GM18867 (cell line): ENCODE results near the gene YPEL1.
"Not testable (repeated sequence)": the region's sequence is repeated elsewhere in the genome, so short reads cannot be mapped to it uniquely, and the experiment has no call there.

ENCODE experiments used
- ATAC-seq: cut with Tn5 transposase; IDR thresholded peaks from one replicate; pipeline ENCODE4 v1.9.1; 2021; ENCODE audit warnings: mild to moderate bottlenecking, moderate library complexity; ENCODE audit not compliant: unreplicated experiment

YPEL1 gene

DNA sequence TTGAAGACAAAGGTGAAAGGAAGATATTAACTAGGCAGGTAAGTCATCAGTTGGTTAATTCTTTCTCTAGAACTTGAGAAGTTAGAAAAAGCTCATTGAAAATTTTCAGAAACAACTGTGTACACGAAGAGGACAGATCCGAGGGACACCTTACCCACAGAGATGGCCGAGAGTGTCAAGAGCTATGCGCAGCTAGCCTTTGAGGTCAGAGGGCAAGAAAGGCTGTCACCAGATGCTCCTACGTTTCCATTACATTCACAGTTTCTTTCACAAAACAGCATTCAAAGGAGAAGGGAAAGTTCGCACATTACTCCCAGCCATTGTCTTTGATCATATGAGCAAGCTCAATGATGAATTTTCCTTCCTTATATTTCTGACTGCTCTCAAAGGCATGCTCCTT, 34.8 kb downstream of the YPEL1 start:
- no peak for ATAC-seq

DNA sequence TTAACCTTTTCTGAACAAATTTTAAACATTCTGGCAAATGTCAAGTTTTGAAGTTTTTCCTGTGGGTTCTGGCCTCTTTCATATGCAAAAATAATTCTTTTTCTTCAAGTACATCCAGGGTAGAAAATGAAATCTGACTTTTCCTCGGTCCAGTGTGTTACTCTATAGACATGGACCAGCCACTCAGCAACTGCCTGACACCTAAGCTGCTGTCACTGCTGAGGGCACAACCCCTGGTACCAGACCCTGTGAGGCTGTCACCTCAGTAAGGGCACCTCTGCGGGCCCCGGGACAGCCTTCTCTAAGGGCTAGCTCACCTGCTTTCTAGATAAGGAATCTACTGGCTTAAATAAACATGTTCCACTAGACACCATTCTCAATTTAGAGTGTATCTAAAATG, 36.0 kb downstream of the YPEL1 start:
- ATAC-seq, result no peak

DNA sequence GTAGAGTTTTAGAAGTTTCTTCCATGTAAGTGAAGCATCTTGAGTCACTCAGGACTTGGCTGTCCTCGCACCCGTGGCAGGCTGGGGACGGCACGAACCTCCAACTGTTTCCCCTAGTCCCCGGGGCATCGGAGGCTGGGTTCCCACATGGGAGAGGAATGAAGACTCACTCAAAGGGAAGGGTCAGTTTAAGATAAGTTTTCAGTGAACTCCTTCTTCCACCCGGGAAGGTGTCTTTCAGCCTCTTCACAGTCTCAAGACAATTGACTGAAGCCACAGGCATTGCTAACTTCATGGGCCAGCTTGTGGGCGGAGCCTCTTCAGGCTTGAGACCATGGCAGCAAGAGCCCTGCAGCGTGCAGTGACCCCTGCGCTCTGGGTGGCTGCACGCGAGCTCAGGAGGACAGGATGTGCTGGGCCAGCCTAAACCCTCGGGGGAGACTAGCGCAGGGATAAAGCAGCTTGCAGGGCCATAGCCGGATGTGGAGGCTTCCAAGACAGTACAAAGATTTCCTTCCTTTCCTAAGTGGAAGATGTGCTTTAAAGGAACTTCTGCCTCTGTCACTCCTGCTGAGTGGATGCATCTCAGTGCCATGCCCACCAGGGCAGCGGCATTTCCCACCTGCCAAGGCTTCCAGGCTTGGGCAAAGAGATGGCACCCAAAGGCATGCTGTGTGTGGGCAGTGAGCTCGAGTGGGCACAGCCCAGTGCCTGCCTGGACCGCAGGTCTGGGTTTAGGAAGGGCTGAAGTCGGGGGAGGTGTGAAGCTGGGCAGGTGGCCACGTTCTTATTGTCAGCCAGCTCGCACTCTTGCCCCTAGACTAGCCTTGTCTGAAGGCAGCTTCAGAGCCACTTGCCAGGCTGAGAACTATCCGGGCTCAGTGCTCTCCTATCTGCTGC, 36.9 kb downstream of the YPEL1 start:
- no peak for ATAC-seq

DNA sequence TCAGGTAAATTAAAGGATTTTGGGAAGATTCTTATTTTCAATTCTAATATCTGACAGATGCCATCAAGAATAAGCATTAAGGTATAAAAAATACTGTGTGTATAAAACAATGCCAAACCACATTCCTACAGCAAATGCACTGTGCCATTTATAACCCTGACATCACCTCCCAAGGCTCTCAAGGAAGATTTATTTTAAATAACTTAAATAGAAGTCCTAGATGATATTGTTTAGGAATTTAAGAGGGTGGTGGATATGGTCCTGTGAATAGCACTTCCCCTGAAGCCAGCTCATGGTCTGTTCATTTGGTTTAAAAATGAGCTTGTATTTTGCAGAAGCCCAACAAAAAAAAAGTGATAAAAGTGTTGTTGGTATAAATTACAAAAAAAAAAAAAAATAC, 37.7 kb downstream of the YPEL1 start:
- ATAC-seq, result no peak

DNA sequence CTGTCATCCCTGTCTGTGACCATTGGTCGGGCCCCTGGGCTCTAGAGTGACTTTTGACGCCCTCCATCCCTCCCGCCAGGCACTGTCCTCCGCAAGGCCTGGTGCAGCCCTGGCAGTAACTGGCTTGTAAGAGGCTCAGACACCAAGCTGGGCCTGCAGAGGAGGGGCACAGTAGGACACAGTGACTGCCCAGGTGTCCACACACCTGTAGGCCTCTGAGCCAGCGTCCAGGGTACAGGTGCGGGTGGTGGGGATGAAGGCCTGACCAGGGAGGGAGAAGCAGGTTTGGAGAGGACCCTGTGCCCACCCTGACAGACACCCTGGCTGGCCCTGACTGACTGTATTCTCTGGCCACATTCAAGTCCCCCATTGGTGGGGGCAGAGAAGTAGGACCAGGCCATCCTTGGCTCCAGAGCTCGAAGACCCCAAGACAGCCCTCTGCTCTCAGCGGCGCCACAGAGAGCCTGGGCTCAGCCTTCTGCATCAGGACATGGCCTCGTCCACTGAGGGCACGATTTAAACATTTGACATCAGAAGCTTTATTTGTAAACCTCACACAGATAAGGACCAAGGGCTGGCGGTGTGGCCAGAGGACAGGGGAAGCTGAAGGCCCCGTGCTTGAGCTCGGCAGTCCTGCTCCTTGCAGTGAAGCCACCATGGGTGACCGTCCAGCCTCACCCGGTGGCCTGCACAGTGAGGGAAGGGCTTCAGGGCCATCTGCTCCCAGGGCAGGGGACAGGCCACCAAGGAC, 38.4 kb downstream of the YPEL1 start:
- ATAC-seq, result no peak

DNA sequence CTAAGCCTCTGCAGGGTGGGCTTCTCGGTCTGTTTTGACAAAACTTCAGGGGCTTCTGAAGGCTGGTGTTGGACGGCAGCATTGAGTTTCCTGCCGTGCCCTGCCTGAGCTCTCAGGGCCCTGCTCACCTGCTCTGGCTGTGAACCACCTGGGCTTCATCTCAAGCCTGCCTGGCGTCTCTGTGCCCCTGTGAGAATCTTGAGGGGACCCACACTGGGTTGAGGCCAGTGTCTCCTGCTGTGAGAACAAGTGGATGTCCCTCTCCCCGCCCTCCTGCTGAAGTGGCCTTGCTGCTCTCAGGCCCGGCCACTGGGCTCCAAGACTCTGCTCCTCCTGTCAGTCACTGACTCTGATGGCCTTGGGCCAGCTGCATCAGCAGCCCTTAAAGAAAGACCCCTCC, 39.5 kb downstream of the YPEL1 start:
- no peak for ATAC-seq

DNA sequence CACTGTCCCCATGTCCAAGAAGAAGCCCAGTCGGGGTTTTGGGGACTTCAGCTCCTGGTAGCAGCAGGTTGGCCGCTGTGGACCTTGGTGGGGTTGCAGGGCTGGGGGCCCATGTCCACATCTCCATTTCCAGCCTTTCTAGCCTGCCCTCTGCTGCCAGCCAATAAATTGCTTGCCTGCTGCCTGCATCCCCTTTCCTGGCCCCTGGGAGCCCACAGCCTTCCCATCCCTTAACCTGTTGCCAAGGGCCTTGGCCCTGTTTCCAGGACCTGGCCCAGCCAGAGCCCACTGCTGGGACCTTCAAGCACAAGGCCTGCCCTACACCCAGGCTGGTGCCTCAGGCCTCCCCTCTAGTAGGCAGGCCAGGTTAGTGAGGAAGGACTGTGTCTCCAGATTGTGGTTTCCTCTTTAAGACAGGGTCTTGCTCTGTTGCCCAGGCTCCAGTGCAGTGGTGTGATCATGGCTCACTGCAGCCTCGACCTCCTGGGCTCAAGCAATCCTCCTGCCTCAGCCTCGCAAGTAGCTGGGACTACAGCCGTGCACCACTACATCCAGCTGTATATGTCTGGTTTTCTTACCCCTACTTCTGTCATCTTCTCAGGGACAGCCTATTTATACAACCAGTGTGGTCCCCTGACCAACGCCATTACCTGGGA, 40.0 kb downstream of the YPEL1 start:
- no peak for ATAC-seq

DNA sequence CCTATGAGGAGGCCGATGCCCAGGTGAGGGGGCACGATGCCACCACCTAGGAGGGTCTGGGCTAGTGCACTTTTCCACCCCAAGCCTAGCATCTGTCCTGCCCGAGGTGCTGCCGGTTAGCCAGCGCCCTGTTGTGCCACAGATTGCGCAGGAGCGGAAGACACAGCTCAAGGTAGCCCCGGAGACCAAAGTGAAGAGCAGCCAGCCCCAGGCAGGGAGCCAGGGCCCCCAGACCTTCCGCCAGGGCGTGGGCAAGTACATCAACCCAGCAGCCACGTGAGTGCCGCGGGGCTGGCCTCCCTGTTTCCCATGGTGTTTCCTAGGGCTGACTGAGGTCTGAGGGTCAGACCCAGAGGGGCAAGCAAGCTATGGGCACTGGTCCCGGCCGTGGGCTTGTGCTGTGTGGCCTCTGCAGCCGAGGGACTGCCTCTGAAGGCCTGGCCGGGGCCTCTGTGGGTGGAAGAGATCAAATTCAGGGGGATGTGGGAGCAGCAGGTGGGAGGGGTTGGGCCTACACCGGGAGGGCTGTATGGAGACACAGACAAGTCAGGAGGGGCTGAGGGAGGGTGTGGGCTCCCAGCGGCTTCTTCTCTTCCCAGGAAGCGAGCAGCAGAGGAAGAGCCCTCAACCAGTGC, 40.7 kb downstream of the YPEL1 start:
- ATAC-seq, result no peak

DNA sequence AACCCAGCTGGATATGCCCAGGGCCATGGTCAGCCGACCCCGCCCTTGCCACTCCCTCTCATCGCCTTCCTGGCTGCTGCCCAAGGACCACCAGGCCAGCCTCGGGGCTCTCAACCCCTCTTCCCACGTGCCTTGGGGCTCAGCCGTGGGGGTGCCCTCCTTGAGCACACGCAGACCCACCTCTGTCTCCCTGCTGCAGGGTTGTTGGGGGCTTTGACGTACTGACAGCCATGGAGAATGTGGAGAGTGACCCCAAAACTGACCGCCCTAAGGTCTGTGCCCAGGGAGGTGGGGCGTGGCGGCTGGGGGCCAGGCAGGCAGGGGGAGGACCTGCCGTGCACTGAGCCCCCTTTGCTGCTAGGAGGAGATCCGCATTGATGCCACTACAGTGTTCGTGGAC, 41.2 kb downstream of the YPEL1 start:
- no peak for ATAC-seq

DNA sequence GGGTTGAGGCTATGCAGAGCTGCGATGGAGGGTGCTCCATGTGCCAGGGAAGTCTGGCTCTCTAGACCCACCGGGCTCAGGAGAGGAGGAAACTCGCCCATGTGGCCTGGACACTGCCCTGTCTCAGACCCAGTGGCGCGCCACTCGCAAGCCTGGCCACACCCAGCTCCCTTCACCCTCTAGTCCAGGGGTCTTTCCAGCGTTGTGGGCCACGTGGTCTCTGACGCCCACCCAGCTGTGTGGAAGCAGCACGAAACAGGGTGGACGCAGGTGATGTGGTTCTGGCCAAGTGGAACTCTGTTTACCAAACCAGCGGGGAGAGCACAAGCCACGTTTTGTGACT, 41.6 kb downstream of the YPEL1 start:
- no peak for ATAC-seq

DNA sequence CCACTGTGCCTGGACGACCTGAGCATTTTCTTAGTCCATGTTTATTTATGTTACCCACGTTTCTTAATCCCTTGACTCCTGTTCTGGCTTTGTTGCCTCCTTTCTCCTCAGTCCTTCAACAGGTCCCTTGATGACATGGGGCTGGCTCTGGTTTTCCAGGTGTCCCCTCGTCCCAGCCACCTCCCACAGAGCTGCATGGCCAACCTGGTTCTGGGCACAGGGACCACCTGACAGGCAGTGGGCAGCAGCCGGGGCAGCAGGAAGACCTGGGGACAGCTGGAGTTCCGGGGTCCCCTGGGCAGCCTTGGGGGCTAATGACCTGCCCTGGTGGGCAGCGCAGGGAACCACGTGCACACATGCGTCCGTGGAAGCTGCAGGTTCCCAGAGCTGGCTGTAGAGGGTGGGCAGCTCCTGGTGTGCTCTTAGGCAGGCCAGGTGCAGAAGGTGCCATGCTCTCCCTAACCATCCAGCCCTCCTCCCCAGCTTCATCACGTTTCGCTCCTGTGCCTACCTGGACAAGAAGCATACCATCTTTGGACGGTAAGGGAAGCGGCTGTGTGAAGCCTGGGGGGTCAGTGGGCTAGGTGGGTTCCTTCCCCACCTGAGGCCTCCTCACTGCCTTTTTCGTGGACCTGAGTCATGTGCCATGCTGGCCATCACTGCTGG, 42.1 kb downstream of the YPEL1 start:
- no peak for ATAC-seq

DNA sequence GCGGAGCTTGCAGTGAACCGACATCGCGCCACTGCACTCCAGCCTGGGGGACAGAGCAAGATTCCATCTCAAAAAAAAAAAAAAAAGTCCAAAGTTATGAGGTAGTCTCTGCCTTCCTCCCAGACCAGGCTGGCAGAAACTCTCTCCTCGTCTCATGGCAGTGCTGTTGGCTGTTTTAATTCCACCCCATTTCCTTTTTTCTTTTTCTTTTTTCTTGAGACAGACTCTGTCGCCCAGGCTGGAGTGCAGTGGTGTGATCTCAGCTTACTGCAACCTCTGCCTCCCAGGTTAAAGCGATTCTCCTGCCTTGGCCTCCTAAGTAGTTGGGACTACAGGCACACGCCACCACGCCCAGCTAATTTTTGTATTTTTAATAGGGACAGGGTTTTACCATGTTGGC, 42.7 kb downstream of the YPEL1 start:
- ATAC-seq, result not testable (repeated sequence)

DNA sequence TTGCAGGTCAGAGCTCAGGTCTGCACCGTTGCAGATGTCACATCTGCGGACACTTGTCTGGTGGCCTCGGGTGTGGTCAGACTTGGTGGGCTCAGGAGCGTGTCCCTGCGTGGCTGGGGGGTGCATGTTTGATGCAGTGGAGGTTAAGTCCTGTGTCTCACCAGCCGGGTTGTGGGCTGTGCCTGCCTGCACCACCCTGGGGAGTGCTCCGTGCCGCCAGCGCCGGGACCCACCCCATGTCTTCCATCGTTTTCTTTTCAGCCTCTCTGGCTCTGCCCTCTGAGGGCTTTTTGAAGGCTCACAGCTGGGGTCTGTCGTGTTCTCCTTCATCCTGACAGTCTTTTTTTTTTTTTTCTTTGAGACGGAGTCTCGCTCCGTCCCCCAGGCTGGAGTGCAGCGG, 43.8 kb downstream of the YPEL1 start:
- ATAC-seq, result no peak

DNA sequence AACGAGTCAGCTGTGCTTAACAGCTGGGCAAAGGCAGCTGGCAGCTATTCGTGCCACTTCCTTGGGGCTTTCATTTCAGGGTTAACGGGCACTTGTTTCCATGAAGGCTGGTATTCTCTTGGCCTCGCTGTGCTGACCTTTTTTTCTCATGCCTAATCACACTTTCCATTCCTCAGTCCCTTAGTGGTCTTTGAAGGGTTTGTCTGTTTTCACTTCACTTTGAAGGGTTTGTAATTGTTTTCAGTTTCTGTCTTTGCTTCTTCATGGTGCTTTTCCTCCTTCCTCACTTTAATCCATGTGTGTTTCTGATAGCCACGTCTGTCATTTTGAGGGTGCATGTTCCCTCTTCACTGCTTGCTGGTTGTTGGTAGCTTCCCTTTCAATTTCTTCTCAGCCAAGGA, 45.2 kb downstream of the YPEL1 start:
- no peak for ATAC-seq

DNA sequence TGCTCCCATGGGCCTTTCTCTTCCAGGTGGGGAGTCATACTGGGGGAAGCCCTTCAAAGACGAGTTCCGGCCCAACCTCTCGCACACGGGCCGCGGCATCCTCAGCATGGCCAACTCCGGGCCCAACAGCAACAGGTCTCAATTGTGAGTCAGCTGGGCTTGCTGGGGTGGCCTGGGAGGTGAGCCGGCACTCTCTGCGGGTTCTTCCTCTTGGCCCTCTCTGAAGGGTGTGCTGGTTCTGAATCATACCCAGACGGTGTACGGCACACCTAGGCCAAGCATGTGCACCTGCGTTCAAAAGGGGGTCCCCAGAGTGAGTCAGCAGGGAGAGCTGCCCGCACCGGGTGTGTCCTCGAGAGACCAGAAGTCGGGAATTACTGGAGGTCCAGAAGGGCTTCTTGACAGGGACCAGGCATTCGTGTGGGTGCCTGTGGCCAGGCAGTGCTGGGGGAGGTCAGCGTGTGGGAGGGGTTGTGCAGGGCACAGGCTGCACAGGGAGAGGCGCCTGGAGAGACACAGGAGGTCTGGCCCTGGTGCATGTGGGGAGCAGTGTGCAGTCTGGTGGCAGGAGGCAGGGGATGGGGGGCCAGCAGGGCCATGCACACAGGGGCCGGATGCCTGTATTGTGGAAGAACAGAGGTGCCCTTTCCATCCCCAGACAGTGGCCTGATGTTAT, 46.8 kb downstream of the YPEL1 start:
- no peak for ATAC-seq

DNA sequence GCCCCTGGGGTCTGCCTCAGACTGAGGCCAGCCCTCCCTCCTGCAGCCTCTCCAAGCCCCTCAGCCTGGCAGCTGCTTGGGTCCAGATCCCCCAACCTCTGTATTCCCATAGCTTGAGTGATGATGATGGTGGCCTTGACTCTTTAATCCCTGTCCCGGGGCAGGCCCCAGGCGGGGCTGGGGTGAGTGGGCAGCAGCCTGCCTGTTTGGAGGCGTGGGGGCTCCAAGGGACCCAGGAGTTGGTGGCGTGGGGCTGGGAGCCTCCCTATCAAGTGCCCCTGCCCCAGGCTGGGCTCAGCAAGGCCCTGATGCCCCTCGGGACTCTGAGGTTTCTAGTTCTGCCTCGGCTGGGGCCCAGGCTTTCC, 47.3 kb downstream of the YPEL1 start:
- no peak for ATAC-seq

DNA sequence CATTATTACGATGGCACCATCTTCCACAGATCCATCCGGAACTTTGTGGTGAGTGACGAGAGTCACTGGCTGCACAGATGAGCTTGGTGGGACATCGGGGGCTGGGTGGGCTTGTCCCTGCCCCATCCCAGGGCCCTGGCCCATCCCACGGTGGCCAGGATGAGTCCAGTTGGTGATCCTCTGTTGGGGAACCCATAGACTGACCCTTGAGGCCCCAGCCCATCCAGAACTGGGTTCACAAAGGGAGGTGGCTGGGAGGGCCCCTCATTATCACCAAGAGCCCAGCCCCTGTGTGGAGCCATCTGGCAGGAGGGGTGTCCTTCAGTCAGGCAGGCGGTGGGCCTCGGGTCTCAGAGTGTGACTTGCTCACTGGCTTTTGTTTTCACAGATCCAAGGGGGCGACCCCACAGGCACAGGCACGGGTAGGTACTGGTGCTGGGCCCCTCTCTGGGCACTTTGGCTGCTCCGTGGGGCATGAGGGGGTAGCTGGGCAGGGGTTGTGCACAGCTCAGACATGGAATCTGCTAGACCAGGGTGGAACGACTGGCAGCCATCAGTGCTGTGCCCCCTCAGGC, 47.8 kb downstream of the YPEL1 start:
- no peak for ATAC-seq

DNA sequence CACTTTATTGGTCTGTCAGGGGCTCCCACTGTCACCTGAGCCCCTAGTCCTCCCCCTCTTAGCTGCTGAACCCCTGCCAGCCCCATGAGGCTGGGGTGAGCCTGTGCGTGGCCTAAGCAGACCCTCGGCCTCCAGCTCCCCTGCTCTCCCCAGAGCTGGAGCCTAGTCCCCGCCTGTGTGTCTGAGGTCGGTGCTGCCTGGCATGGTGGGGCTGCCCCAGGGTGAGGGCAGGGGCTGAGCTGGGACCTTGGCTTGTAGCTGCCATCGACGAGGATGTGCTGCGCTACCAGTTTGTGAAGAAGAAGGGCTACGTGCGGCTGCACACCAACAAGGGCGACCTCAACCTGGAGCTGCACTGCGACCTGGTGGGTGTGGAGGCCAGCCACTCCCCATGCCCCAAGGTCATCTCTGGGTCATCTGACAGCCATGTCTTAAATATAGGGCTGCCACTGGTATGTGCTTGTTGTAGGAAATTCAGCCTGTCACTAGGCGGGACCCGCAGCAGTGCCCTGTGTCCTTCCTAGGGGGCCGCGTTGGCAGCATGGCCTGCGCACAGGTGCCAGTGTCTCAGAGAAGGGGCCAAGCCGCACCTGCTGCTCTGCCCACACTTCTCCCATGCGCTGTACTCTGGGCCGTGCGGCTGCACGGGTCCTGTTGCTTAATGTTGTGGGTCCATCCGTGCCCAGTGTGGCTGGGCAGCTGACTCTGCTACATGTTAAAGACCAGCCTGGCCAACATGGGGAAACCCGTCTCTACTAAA, 48.8 kb downstream of the YPEL1 start:
- ATAC-seq, result no peak

DNA sequence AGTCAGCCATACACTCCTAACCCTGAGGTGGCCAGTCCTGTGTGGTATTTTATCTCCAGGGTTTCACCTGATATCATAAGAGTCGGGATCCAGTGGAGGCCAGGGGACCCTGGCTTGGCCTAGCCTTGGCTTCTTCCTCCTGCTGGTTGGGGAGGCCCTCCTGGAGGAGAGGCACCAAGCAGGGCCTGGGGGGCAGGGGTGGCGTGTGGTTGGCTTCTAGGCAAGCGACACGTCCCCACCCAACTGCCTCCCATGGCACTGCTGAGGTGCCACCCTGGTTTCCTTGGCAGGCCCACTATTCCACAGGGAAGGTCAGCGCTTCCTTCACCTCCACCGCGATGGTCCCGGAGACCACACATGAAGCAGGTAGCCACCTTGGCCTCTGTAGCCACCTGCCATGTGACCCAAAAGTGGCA, 49.4 kb downstream of the YPEL1 start:
- no peak for ATAC-seq
